Measurements from ENCODE around the gene UBQLNL. TPM values are rescaled to one million over a fixed set of nuclear protein-coding genes. Genes with fewer than 3 reads are reported as not detected.

Gene UBQLNL
- total RNA-seq, 1 donor from 2014 or later: 0.21 TPM

DNA sequence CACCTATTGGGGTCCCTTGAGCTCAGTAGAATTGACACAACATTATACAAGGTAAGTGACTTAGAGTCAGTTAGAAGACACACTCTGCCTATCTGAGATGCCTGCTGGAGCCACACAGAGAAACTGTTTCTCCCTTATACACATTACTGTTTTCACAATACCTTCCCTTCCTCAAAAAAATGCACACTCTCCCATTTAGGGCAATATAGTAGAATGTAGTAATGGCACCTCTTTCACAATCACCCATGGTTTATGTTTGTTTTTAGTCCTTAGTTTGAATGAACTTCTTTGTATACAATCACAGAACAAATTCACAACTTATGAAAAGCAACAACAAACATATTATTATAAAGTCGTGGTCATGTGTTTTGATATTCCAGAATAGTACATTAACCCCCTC is 17.5 kb upstream of the UBQLNL start:
- Histone ChIP-seq H3K36me3 (ENCODE audit: control insufficient read depth, insufficient read depth, low read length) (no peaks in the 10 kb centered on the region), H3K27me3 (ENCODE audit: control insufficient read depth, insufficient read depth, low read length) (no peaks in the 10 kb centered on the region), H3K4me3 (ENCODE audit: low read depth, low read length) (no peak overlapping the region)
- no peak for TF ChIP-seq CTCF (IDR thresholded peaks at IDR 0.05; ENCODE audit: insufficient read depth, low read length, poor library complexity, severe bottlenecking)
- DNase-seq (ENCODE audit: low read depth): no peak

DNA sequence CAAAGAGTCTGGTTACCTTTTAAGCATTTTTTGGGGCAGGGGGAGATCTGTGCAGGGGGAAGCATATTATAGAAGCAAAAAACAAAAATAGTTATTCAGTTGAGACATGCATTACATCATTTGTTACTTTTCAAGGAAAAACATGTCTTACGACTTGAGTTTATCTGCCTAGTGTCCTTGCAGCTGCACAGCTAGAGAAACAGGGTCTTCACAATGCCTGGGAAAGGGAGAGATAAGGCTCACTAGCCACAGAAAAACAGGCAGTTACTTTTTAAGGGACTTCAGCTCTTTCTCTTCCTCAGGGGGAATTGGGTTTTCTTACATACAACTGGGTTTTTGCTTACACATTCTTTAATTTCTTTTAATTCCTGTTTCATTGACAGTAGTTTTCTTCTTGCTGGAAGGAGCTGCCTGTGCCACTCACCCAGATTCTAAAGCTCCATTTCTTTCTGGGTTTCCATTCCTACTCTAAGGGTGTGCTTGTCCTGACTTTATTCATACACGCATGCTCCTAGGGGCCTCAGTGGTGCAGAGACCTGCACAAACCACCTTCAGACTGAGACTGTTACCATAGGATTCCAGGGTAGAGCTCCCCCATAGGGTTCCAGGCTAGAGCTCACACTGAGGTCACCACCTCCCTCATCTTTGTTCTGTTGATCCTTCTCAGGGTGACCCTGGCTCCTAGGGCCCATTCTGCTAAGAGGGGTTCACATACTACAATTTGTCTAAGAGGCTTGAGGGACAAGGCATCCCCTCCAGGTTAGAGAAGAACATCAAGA is 14.7 kb upstream of the UBQLNL start:
- H3K4me3 ChIP-seq (ENCODE audit: low read depth, low read length): no peak overlapping the region
- no peaks in the 10 kb centered on the region for H3K36me3 ChIP-seq (ENCODE audit: control insufficient read depth, insufficient read depth, low read length)
- TF ChIP-seq CTCF (IDR thresholded peaks at IDR 0.05; ENCODE audit: insufficient read depth, low read length, poor library complexity, severe bottlenecking): no peak
- H3K27me3 ChIP-seq (ENCODE audit: control insufficient read depth, insufficient read depth, low read length): no peaks in the 10 kb centered on the region
- DNase-seq (ENCODE audit: low read depth): no peak

- no peak for DNase-seq (ENCODE audit: low read depth)
- Histone ChIP-seq H3K4me3 (ENCODE audit: low read depth, low read length) (no peak overlapping the region), H3K36me3 (ENCODE audit: control insufficient read depth, insufficient read depth, low read length) (no peaks in the 10 kb centered on the region), H3K27me3 (ENCODE audit: control insufficient read depth, insufficient read depth, low read length) (no peaks in the 10 kb centered on the region)
- no peak for TF ChIP-seq CTCF (IDR thresholded peaks at IDR 0.05; ENCODE audit: insufficient read depth, low read length, poor library complexity, severe bottlenecking)
Observed at GRCh38 chr11:5528495-5528894, 12.0 kb upstream of the UBQLNL start.

DNA sequence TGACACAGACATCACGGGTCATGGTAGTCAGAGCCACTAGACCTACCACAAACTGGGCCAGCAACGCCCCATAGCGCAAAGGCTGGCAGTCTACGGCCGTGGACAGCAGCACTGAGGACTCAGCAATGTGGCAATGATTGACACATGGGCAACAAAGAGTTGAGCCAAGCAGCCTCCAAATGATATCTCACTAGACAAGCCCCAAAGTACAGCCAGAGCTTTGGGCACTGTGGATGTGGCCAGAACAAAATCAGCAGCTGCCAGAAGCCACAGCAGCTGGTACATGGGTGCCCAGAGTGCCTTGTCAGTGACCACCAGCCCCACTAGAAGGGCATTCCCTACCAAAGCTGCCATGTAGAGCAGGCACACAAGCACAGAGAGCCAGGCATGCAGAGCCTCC is 11.2 kb upstream of the UBQLNL start:
- Histone ChIP-seq H3K27me3 (ENCODE audit: control insufficient read depth, insufficient read depth, low read length) (no peaks in the 10 kb centered on the region), H3K4me3 (ENCODE audit: low read depth, low read length) (no peak overlapping the region), H3K36me3 (ENCODE audit: control insufficient read depth, insufficient read depth, low read length) (no peaks in the 10 kb centered on the region)
- TF ChIP-seq CTCF (IDR thresholded peaks at IDR 0.05; ENCODE audit: insufficient read depth, low read length, poor library complexity, severe bottlenecking): no peak
- no peak for DNase-seq (ENCODE audit: low read depth)

GRCh38 chr11:5524756-5525155 is 8.3 kb upstream of the UBQLNL start:
- no peak for DNase-seq (ENCODE audit: low read depth)
- H3K36me3 ChIP-seq (ENCODE audit: control insufficient read depth, insufficient read depth, low read length): no peaks in the 10 kb centered on the region
- no peak overlapping the region for H3K4me3 ChIP-seq (ENCODE audit: low read depth, low read length)
- H3K27me3 ChIP-seq (ENCODE audit: control insufficient read depth, insufficient read depth, low read length): no peaks in the 10 kb centered on the region
- no peak for TF ChIP-seq CTCF (IDR thresholded peaks at IDR 0.05; ENCODE audit: insufficient read depth, low read length, poor library complexity, severe bottlenecking)

GRCh38 chr11:5522308-5522707 is 5.8 kb upstream of the UBQLNL start:
- Histone ChIP-seq H3K4me3 (ENCODE audit: low read depth, low read length) (no peak overlapping the region), H3K36me3 (ENCODE audit: control insufficient read depth, insufficient read depth, low read length) (no peaks in the 10 kb centered on the region), H3K27me3 (ENCODE audit: control insufficient read depth, insufficient read depth, low read length) (no peaks in the 10 kb centered on the region)
- DNase-seq (ENCODE audit: low read depth): no peak
- TF ChIP-seq CTCF (IDR thresholded peaks at IDR 0.05; ENCODE audit: insufficient read depth, low read length, poor library complexity, severe bottlenecking): no peak
